SK-N-MC (cell line): ENCODE measurements around the gene PPME1.

Experiments used
- DNase-seq: peaks from one replicate; pipeline ENCODE4 v3.0.0-alpha.2; 2011; ENCODE audit warnings: low read depth, low spot score
- H3K27ac ChIP-seq: fragments of 200-600 bp; sonication (generic); 2 replicates; pipeline ENCODE4 v1.5.1; 2016; ENCODE audit warnings: mixed run types
- H3K36me3 ChIP-seq: fragments of 200-600 bp; sonication (generic); 2 replicates; pipeline ENCODE4 v1.6.1; 2017; ENCODE audit warnings: antibody characterized with exemption, low read length, mixed read lengths; ENCODE audit not compliant: insufficient read depth
- H3K4me3 ChIP-seq: fragments of 200-600 bp; sonication (generic); 2 replicates; pipeline ENCODE4 v1.5.1; 2016
- H3K9ac ChIP-seq: fragments of 200-600 bp; sonication (generic); 2 replicates; pipeline ENCODE4 v1.8.0; 2017; ENCODE audit warnings: mixed run types, mixed read lengths; ENCODE audit not compliant: insufficient read length
- H3K9me3 ChIP-seq: fragments of 200-600 bp; sonication (generic); 2 replicates; pipeline ENCODE4 v1.6.1; 2017; ENCODE audit warnings: low read depth, mild to moderate bottlenecking, antibody characterized with exemption, low read length, moderate library complexity, mixed read lengths
- EZH2 ChIP-seq: fragments of 200-600 bp; sonication (generic); IDR thresholded peaks from one replicate; pipeline ENCODE4 v1.6.1; 2017; ENCODE audit warnings: antibody characterized with exemption
- FOXP2 ChIP-seq: optimal IDR thresholded peaks from 2 replicates; pipeline ENCODE3; 2011; ENCODE audit warnings: mild to moderate bottlenecking, moderate library complexity; ENCODE audit not compliant: insufficient read depth; ENCODE audit errors: extremely low read length, control extremely low read depth
- POLR2AphosphoS5 ChIP-seq: IDR thresholded peaks from 2 replicates; pipeline ENCODE4 v1.6.1; 2012; ENCODE audit warnings: mild to moderate bottlenecking, low read depth, low read length, borderline replicate concordance

PPME1 gene

DNA sequence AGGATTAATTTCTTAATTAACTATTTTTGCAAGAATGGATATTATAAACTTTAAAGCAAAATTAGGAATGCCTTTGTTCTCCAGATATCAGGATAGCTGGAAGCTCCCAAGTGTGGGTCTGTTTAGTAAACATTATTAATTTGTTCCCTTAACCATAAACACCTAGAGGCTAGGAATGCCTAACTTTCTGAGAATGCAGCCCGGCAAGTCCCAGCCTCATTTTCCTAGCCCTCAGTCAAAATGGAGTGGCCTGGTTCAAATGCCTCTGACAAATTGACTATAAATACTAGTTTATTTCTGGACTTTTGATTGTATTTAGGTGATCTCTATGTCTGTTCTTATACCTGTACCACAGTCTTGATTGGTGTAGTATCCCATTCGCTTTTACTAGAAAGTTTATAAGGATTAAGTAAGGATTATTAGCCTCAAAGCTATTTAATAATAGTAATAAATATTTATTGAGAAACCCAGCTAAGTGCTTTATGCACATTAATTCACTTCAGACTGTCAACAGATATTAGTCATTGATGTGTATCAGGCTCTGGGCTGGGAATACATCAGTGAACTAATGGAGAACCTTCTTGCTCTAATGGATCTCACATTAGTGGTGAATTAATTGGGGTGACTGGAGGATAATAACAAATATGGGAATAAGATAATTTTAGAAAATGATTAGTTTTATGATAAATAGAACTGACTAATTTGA lies 25.8 kb downstream of the PPME1 start:
- Histone ChIP-seq H3K27ac (no peak overlapping the region), H3K9ac (no peak overlapping the region), H3K4me3 (no peak overlapping the region), H3K36me3 (no peaks in the 10 kb centered on the region), H3K9me3 (no peaks in the 10 kb centered on the region)
- TF ChIP-seq POLR2AphosphoS5: no peak
- TF ChIP-seq FOXP2: no peak
- no peak for TF ChIP-seq EZH2
- DNase-seq: no peak

DNA sequence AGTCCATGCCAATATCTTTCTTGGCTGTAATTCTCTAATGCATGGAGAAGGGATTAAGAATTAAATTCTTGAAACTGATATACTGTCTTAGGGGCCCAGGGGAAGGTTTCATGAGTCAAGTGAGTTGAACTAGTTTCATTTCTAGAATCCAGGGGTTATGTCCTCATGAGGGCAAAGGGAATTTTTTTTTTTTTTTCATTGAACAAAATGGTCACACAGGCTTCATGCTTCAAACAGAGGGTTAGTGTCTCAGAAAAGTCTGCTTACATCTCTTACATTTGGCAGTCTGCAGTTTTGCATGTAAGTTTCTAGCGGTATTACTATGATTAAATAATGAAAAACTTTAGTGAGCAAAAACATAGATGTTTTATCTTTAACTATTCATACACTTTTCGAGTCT lies 32.9 kb downstream of the PPME1 start:
- Histone ChIP-seq H3K4me3 (no peak overlapping the region), H3K9ac (no peak overlapping the region), H3K36me3 (peaks cover 3% of the 10 kb centered on the region; the same call in 1 of the 2 replicates), H3K9me3 (no peaks in the 10 kb centered on the region), H3K27ac (no peak overlapping the region)
- TF ChIP-seq POLR2AphosphoS5 (no peak), FOXP2 (no peak), EZH2 (no peak)
- DNase-seq: no peak

DNA sequence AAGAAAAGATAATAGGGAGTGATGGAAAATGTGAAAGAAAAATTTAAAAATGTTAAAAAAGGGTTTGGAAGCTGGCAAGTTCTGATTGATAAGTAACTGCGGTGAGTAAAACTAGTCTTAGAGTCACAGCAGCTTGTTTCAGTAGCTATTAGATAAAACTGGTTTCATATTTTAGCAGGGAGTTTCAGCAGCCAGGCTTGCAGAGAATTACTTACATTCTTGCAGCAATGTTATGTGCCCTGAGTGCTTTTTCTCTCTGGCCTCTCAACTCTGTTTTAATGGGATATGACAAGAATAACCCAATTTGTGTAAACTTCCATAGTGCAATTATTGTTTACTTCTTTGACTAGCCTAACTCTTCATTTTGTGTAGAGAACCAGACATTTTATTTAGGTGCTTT lies 33.6 kb downstream of the PPME1 start:
- no peaks in the 10 kb centered on the region for H3K9me3 ChIP-seq
- DNase-seq: no peak
- no peak overlapping the region for H3K4me3 ChIP-seq
- H3K9ac ChIP-seq: no peak overlapping the region
- peaks cover 7% of the 10 kb centered on the region for H3K36me3 ChIP-seq
- no peak for TF ChIP-seq FOXP2
- TF ChIP-seq EZH2: no peak
- no peak for TF ChIP-seq POLR2AphosphoS5
- H3K27ac ChIP-seq: no peak overlapping the region

DNA sequence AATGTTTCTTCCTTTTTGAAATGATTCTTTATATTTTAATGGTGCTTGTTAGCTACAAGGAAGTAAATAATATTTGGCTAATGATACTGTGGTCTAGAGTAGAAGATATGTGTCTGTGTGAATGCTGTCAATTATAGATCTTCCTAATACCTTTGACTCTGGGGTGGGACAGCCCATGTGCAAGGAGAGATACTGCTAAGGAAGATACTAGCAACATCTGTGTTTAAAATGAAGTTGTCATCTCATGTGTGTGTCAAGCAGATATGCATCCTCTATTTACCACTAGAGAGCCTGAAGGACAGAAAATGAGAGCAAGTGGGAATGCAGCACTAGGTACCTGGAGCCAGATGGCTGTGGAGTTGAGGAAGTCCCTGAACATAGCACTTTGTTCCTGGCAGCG lies 34.1 kb downstream of the PPME1 start:
- Histone ChIP-seq H3K36me3 (peaks cover 7% of the 10 kb centered on the region), H3K9me3 (no peaks in the 10 kb centered on the region), H3K9ac (no peak overlapping the region), H3K4me3 (no peak overlapping the region), H3K27ac (no peak overlapping the region)
- TF ChIP-seq POLR2AphosphoS5: no peak
- no peak for TF ChIP-seq EZH2
- TF ChIP-seq FOXP2: no peak
- DNase-seq: no peak

DNA sequence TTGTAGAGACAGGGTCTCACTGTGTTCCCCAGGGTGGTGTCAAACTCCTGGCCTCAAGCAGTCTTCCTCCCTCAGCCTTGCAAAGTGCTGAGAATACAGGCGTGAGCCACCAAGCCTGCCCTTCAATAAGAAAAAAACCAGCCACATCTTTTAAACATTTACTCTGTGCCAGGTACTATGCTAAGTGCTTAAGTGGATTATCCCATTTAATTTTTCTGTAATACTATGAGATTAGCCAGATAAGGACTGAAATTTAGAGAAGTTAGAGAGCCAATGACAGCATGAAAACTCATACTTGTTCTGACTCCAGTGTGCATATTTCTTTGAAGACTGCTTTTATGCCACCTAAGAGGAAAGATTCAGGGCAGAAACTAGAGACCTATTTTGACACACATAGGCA lies 35.7 kb downstream of the PPME1 start:
- Histone ChIP-seq H3K4me3 (no peak overlapping the region), H3K9me3 (no peaks in the 10 kb centered on the region), H3K9ac (no peak overlapping the region), H3K27ac (no peak overlapping the region), H3K36me3 (peaks cover 7% of the 10 kb centered on the region)
- DNase-seq: no peak
- no peak for TF ChIP-seq FOXP2
- TF ChIP-seq POLR2AphosphoS5: no peak
- no peak for TF ChIP-seq EZH2

DNA sequence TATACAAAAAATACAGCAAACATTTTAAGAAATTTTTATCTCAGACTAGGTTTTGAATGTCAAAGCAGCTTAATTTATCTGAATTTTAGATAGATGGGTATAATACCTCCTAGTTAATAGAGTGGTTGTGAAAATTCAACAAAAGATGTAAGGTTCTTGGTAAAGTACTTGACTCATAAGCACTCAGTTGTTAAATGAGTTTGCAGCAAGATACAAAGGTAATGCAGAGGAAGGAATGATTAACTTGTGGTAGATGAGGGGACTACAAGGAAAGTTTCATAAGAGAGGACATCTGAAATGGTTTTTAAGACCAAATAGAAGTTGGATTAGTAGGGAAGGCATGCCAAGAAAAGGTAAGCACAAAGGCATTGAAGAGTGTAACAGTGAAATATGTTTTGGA lies 37.4 kb downstream of the PPME1 start:
- Histone ChIP-seq H3K4me3 (no peak overlapping the region), H3K9me3 (no peaks in the 10 kb centered on the region), H3K9ac (no peak overlapping the region), H3K27ac (no peak overlapping the region), H3K36me3 (peaks cover 12% of the 10 kb centered on the region)
- TF ChIP-seq POLR2AphosphoS5: no peak
- no peak for TF ChIP-seq FOXP2
- TF ChIP-seq EZH2: no peak
- DNase-seq: no peak

DNA sequence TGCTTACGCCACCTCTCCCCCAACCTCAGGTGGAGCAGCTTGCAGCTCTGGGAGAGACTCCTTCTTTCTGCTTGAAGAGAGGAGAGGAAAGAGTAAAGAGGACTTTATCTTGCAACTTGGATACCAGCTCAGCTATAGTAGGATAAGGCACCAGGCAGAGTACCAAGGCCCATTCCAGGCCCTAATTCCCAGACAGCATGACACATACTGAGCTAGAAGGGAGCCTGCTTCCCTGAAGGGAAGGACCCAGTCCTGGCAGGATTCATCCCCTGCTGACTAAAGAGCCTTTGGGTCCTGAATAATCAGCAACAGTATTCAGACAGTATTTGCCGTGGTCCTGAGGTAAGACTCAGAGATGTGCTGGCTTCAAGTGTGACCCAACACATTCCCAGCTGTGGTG lies 41.4 kb downstream of the PPME1 start:
- no peak for DNase-seq
- Histone ChIP-seq H3K36me3 (peaks cover 9% of the 10 kb centered on the region), H3K4me3 (no peak overlapping the region), H3K27ac (no peak overlapping the region), H3K9me3 (no peaks in the 10 kb centered on the region), H3K9ac (no peak overlapping the region)
- TF ChIP-seq POLR2AphosphoS5 (no peak), FOXP2 (no peak), EZH2 (no peak)

DNA sequence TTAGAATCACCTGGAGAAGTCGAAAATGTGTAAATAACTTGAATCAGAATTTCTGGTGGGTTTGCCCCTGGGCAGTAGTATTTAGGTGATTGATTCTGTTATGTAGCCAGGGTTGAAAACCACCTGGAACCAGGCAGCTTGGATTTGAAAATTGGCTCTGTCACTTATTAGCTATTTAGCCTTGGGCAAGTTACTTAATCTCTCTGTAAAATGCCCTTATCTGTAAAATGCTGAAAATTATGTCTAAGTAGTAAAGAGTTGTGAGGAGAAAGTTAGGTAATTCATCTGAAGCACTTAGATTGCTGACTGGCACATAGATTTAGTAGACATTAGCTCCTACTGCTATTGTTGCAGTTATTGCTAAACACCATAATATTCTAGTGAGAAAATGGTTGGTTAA lies 49.3 kb downstream of the PPME1 start:
- Histone ChIP-seq H3K4me3 (no peak overlapping the region), H3K27ac (peak overlapping the region; percentile 10; the same call in 1 of the 2 replicates)

More for the DNA sequence above, 49.3 kb downstream of the PPME1 start:
- TF ChIP-seq EZH2 (no peak), POLR2AphosphoS5 (no peak), FOXP2 (no peak)
- Histone ChIP-seq H3K9ac (no peak overlapping the region), H3K9me3 (no peaks in the 10 kb centered on the region), H3K36me3 (no peaks in the 10 kb centered on the region; the same call in 1 of the 2 replicates)
- DNase-seq: peak; percentile 12
